RWPE1 (cell line): Measurements from ENCODE around the gene TMEM144.
"Not testable (repeated sequence)": the region's sequence is repeated elsewhere in the genome, so short reads cannot be mapped to it uniquely, and the experiment has no call there.

ENCODE experiments used
- CTCF ChIA-PET: fragments of 350-600 bp; sonication (Branson Sonifier 250); formaldehyde crosslinking; extraction: SDS; loops from one replicate; lab custom pipeline; 2021; lab: Yijun Ruan, JAX
- POLR2A ChIA-PET: fragments of 400-600 bp; formaldehyde crosslinking; extraction: SDS; loops from one replicate; lab custom pipeline; 2020; ENCODE audit warnings: antibody characterized with exemption; ENCODE audit not compliant: low non-redundant PET; lab: Yijun Ruan, JAX
- DNase-seq: peaks from one replicate; pipeline ENCODE4 v3.0.0; 2012; ENCODE audit warnings: low spot score
- H3K27ac ChIP-seq: fragments of 450-650 bp; 2 replicates; pipeline ENCODE4 v1.5.1; 2017
- TF ChIP-seq, protein P1 (sequence below): fragments of 450-650 bp; conservative IDR thresholded peaks from 2 replicates; pipeline ENCODE4 v1.5.1; 2017; ENCODE audit warnings: low read depth, mild to moderate bottlenecking

TMEM144 gene

GRCh38 chr4:158255727-158256324 lies 45.5 kb downstream of the TMEM144 start:
- ChIA-PET POLR2A (interaction anchor here (0.5 kb wide), 1 partner anchor 45 kb away, joined by 3 read pairs; the partner anchor contains the start of gene TMEM144), CTCF (interaction anchor here (0.6 to 2.4 kb wide), 10 partner anchors 9 to 997 kb away, joined by 3 to 11 read pairs (median 4); no protein-coding TSS in a partner anchor)
- peak; percentile 43 for DNase-seq
- TF ChIP-seq, protein P1, sequence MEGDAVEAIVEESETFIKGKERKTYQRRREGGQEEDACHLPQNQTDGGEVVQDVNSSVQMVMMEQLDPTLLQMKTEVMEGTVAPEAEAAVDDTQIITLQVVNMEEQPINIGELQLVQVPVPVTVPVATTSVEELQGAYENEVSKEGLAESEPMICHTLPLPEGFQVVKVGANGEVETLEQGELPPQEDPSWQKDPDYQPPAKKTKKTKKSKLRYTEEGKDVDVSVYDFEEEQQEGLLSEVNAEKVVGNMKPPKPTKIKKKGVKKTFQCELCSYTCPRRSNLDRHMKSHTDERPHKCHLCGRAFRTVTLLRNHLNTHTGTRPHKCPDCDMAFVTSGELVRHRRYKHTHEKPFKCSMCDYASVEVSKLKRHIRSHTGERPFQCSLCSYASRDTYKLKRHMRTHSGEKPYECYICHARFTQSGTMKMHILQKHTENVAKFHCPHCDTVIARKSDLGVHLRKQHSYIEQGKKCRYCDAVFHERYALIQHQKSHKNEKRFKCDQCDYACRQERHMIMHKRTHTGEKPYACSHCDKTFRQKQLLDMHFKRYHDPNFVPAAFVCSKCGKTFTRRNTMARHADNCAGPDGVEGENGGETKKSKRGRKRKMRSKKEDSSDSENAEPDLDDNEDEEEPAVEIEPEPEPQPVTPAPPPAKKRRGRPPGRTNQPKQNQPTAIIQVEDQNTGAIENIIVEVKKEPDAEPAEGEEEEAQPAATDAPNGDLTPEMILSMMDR: peak; percentile 75
- no peak overlapping the region for H3K27ac ChIP-seq

- POLR2A ChIA-PET: no interaction called here
- H3K27ac ChIP-seq: no peak overlapping the region
- no peak for DNase-seq
- CTCF ChIA-PET: interaction anchor here (0.6 to 1.5 kb wide), 6 partner anchors 40 to 364 kb away, joined by 3 to 7 read pairs (median 4); no protein-coding TSS in a partner anchor
- TF ChIP-seq, protein P1: peak; percentile 39
Observed at GRCh38 chr4:158259955-158260575, 49.8 kb downstream of the TMEM144 start.

DNA sequence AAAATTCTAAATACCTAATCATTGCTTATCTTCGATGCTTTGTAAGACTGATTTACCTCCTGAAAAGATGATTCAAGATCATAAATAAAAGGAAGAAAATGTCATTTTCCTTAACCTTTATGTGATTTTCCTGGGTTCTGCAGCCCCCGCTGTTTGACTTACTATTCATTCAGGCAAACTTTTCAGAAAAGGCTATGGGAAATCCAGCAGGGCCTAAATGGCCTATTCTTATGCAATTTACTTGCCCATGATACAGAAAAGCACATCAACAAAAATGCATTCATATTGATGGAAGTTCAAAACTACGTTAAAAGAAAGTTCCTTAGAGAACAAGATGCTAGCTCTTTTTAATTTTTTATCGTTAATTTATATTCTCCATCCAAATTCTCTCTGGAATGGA lies 51.2 kb downstream of the TMEM144 start:
- H3K27ac ChIP-seq: no peak overlapping the region
- POLR2A ChIA-PET: no interaction called here

DNA sequence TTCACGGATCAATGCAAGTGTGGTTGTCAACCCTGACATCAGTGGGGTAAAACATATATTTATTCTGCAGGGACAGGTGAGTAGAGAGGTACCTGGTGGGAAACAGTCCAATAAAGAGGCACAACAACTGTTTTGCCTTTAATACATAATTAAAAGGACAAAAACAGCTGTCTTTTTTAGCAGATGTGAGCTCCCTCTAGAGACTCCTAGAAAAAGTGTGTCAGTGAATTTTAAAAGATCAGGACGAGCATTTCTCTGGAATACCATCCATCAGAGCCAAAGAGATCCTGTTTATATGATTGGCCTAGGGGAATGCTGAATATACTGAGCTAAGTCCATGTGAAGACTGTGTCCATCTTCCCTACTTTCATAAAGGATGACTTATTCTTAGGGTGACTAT lies 58.3 kb downstream of the TMEM144 start:
- ChIA-PET POLR2A (interaction anchor here (0.7 kb wide), 1 partner anchor 931 kb away, joined by 3 read pairs; no protein-coding TSS in a partner anchor), CTCF (no interaction called here)

More for the DNA sequence above, 51.2 kb downstream of the TMEM144 start:
- TF ChIP-seq, protein P1: no peak
- DNase-seq: no peak
- CTCF ChIA-PET: no interaction called here

DNA sequence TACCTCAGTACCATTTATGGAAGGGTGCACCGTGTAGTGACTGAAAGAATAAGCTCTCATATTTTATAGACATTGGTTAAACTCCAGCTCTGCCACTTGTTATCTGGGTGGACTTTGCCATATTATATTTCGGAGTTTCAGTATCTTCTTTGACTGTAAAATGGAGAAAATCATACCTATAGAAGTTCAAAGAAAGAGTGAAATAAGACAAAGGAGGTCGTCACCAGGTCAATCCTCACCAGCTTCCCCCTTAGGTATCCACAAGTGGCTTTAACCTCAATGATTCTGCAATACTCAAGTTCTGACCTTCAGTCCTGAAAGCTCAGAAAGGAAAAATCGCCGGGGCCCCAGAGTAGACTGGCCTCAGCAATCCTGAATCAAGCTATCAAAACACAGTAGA lies 64.3 kb downstream of the TMEM144 start:
- no peak for DNase-seq
- ChIA-PET POLR2A (no interaction called here), CTCF (interaction anchor here (0.6 to 1.1 kb wide), 2 partner anchors 20 to 98 kb away, joined by 4 read pairs; no protein-coding TSS in a partner anchor)
- H3K27ac ChIP-seq: no peak overlapping the region
- TF ChIP-seq, protein P1: no peak

More for the DNA sequence above, 58.3 kb downstream of the TMEM144 start:
- no peak for DNase-seq
- TF ChIP-seq, protein P1: no peak
- H3K27ac ChIP-seq: no peak overlapping the region

GRCh38 chr4:158277558-158277957 lies 67.3 kb downstream of the TMEM144 start:
- no peak overlapping the region for H3K27ac ChIP-seq
- ChIA-PET POLR2A (no interaction called here), CTCF (no interaction called here)
- no peak for DNase-seq
- TF ChIP-seq, protein P1: no peak

DNA sequence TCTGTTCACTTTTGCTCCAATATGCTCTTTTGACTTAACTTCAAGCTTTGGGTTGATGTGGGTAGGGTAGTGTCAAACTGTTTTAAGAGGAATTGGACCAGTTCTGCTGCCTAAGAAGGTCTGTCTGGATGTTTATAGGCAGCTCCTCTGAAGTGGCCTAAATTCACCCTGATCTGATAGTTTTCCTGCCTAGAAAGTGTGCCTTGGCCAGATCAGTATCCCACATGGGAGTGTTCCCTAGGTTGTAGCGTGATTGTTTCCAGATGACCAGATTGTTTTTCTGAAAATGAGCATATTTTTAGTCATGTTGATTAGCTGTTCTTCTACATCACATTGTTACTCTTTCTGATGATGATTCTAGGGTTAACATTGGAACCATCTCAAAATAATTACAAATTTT lies 68.8 kb downstream of the TMEM144 start:
- H3K27ac ChIP-seq, DNase-seq, CTCF ChIA-PET, POLR2A ChIA-PET: not testable (repeated sequence)
